GM18861 (cell line): Measurements from ENCODE around the gene BTG2.
"Not testable (repeated sequence)": the region's sequence is repeated elsewhere in the genome, so short reads cannot be mapped to it uniquely, and the experiment has no call there.

Experiments
- ATAC-seq: cut with Tn5 transposase; IDR thresholded peaks from one replicate; pipeline ENCODE4 v1.9.1; 2021; ENCODE audit not compliant: unreplicated experiment

Gene BTG2

GRCh38 chr1:203291201-203292096, 13.9 kb upstream of the BTG2 start:
- ATAC-seq: no peak

DNA sequence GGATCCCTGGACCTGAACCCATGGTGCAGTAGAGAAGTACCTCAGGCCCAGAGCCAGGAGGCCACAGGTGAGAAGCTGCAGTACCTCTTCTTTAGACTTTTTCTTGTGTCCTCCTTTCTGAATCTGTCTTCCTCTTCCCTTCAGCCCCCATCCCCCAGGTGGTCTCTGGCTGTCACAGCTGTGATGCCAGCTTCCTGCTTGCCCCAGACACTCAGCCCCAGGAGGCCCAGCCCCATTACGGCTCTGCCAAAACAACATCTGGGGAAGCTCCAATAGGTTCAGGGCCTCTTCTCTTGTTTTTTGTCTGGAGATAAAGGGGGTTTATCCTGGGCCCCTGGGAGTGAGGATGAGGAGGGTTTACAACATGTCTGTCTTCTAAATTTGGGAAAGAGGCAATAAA, 9.5 kb upstream of the BTG2 start:
- ATAC-seq: no peak

DNA sequence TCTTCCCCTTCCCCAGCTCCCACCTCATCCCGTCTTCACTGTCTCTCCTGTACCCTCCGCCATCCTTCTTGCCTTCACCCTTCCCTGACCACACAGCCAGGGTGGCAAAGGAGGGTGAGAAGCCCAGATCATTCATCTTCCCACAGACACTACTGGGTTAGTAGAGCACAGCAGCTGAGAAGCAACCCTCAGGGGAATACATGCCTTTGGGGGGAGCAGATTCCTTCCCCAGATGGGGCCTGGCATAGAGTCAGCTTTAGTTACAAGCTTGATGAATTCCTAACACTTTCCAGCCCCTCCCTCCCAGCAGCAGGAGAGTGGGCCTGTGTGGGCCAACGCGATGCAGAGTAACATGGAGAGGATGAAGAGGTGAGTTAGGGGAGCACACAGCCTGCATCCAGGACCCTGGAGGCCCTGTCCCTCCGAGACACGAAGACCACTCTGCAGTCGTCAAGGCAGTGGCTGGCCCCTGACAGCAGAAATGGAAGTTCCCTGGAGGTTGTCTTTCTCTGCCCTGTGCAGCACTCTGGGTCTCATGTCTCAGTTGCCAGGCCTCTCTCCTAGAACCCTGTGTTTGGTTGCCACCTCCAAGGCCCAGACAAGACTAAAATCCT, 8.8 kb upstream of the BTG2 start:
- ATAC-seq: no peak

GRCh38 chr1:203299169-203299568, 6.2 kb upstream of the BTG2 start:
- ATAC-seq: peak; percentile 45

GRCh38 chr1:203299719-203300429, 5.4 kb upstream of the BTG2 start:
- not testable (repeated sequence) for ATAC-seq

GRCh38 chr1:203300441-203301330, 4.6 kb upstream of the BTG2 start:
- no peak for ATAC-seq

DNA sequence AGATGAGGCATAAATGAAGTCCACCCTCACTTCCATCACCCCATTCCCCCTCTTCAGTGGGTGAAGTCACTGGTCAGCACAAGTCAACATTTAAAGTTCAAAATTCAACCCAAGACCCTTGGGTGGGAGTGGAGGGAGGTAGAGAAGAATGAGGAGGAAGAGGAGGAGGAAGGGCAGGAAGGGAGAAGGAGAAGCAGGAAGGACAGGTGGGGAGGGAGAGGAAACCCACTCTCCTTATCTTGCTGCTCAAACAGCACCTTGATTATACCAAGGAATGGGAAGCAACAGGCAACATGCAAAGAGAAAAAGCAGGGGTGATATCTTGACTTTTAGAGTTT, 4.0 kb upstream of the BTG2 start:
- ATAC-seq: no peak

DNA sequence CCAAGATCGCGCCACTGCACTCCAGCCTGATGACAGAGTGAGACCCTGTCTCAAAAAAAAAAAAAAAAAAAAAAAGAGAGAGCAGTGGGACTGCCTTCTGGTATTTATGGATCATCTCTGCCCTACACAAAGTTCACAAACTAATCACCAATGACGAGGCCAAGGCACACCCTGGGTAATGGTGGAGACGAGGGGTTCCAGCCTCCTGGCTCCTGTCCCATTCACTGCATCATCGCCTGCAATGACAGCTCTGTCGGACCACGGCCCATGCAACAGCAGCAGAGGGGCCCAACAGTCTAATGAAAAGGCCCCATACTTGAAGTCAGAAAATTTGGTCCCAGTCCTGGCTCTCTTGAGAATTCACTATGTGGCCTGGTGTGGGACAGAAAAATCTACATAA, 2.9 kb upstream of the BTG2 start:
- ATAC-seq: no peak

DNA sequence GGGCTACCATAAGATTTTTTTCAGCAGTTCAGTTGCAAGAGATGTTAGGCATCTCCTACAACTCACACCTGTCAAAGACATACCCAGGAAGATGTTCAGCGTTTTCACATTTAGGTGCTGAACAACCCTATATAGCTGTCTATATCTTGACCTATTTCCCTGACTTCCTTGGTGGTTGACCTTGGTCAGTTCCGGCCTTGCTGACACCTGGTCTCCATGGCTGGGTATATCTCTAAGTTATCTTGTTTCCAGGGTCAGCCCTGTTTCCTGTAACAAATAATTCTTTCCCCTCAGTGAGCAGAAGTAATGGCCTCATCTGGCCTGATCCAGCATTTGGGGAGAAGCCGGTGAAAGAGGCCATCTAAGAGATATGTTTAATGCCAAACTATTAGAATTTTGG, 2.4 kb upstream of the BTG2 start:
- ATAC-seq: no peak

- no peak for ATAC-seq
These were observed 864 bp upstream of the BTG2 start for GRCh38 chr1:203304391-203304918.

DNA sequence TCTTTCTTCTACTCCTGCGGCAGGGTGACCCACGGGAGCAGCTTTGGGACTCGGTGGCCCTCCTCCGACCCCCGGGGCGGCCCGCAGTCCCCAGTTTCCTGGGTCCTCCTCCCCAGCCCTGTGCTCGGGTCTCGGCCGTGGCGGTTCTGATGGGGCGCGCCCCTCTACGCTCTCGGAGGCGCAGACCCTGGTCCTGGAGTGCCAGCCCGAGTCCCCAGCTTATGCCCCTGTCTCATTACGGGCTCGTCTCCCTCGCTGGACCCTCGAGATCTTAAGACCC, 430 bp downstream of the BTG2 start:
- no peak for ATAC-seq

DNA sequence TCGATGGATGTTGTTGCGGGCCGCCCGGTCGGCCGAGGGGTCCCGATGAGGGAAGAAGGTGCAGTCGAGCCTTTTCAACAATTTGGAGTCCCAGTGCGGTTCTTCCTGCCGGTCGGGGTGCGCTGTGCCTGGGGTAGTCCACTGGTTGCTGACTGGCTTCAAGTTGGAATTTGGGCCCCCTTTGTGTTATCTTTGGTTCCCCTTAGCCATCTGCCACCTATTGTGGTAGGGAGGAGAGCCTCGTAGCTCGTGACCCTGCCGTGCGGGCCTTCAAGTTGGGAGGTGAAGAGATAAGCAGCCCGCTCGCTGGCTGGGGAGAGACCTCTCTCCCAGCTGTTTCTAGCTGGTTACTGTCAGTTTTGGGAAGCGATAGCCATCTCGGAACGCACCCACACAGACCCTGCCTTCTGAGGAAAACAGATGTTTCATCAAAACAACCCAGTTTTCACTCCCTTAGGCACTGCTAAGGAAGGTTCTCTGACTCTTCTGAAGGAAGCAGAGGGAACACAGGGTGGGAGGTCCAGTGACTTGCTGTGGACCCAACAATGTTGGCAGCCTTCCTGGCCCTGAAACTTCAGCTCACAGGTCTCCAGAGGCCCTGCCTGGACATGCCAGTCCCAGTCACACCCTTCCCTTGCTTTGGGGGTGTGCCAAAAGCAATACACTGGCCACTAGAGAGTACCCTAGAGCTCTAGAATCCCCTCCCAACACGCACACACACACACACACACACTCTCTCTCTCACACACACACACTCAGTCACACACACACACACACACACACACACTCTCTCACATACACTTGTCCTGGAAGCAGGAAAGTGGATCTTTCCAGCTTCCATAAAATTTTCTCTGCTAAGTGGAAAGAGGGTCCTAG, 1.0 kb downstream of the BTG2 start:
- ATAC-seq: no peak

DNA sequence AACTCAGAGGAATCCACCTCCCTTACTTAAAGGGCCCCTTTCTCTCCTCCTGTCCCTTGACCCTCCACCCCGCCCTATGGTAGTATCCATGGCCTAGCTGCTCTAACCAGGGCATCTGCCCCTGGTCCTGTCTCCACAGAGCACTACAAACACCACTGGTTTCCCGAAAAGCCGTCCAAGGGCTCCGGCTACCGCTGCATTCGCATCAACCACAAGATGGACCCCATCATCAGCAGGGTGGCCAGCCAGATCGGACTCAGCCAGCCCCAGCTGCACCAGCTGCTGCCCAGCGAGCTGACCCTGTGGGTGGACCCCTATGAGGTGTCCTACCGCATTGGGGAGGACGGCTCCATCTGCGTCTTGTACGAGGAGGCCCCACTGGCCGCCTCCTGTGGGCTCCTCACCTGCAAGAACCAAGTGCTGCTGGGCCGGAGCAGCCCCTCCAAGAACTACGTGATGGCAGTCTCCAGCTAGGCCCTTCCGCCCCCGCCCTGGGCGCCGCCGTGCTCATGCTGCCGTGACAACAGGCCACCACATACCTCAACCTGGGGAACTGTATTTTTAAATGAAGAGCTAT, 1.7 kb downstream of the BTG2 start:
- no peak for ATAC-seq

DNA sequence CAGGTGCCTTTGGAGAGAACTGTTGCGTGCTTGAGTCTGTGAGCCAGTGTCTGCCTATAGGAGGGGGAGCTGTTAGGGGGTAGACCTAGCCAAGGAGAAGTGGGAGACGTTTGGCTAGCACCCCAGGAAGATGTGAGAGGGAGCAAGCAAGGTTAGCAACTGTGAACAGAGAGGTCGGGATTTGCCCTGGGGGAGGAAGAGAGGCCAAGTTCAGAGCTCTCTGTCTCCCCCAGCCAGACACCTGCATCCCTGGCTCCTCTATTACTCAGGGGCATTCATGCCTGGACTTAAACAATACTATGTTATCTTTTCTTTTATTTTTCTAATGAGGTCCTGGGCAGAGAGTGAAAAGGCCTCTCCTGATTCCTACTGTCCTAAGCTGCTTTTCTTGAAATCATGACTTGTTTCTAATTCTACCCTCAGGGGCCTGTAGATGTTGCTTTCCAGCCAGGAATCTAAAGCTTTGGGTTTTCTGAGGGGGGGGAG, 2.4 kb downstream of the BTG2 start:
- ATAC-seq: no peak

DNA sequence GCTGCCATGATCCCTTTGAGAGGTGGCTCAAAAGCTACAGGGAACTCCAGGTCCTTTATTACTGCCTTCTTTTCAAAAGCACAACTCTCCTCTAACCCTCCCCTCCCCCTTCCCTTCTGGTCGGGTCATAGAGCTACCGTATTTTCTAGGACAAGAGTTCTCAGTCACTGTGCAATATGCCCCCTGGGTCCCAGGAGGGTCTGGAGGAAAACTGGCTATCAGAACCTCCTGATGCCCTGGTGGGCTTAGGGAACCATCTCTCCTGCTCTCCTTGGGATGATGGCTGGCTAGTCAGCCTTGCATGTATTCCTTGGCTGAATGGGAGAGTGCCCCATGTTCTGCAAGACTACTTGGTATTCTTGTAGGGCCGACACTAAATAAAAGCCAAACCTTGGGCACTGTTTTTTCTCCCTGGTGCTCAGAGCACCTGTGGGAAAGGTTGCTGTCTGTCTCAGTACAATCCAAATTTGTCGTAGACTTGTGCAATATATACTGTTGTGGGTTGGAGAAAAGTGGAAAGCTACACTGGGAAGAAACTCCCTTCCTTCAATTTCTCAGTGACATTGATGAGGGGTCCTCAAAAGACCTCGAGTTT, 3.1 kb downstream of the BTG2 start:
- no peak for ATAC-seq

DNA sequence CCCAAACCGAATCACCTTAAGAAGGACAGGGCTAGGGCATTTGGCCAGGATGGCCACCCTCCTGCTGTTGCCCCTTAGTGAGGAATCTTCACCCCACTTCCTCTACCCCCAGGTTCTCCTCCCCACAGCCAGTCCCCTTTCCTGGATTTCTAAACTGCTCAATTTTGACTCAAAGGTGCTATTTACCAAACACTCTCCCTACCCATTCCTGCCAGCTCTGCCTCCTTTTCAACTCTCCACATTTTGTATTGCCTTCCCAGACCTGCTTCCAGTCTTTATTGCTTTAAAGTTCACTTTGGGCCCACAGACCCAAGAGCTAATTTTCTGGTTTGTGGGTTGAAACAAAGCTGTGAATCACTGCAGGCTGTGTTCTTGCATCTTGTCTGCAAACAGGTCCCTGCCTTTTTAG, 3.6 kb downstream of the BTG2 start:
- no peak for ATAC-seq

GRCh38 chr1:203311368-203312301, 6.3 kb downstream of the BTG2 start:
- ATAC-seq: no peak
